CD4-positive, alpha-beta memory T cell (primary cell): Measurements from ENCODE around the gene CTLA4. TPM values are rescaled to one million over a fixed set of nuclear protein-coding genes. Genes with fewer than 3 reads are reported as not detected.

Source experiments
- CTCF ChIA-PET: fragments of 350-600 bp; sonication (Branson Sonifier 250); formaldehyde crosslinking; loops from one replicate; lab custom pipeline; 2021; ENCODE audit warnings: inconsistent platforms; ENCODE audit not compliant: partially characterized antibody; lab: Charles Lee
- POLR2A ChIA-PET: fragments of 350-600 bp; sonication (Branson Sonifier 250); formaldehyde crosslinking; loops from one replicate; lab custom pipeline; 2021; ENCODE audit not compliant: partially characterized antibody; lab: Charles Lee
- DNase-seq, 5 donors: peaks; one replicate each; pipeline versions ENCODE4 v3.0.0 to v3.0.0-alpha.2; 2020 to 2022; ENCODE audit warnings: mixed read lengths in 1 of 5
- H3K27ac ChIP-seq: one replicate; pipeline ENCODE4 v1.7.0; 2013; ENCODE audit warnings: low read depth, low read length
- H3K27me3 ChIP-seq: 2 replicates; pipeline ENCODE4 v1.7.0; 2013; ENCODE audit warnings: mild to moderate bottlenecking, low read length, moderate library complexity; ENCODE audit not compliant: insufficient read depth
- H3K36me3 ChIP-seq: 2 replicates; pipeline ENCODE4 v1.7.0; 2013; ENCODE audit warnings: mild to moderate bottlenecking, low read length, moderate library complexity; ENCODE audit not compliant: insufficient read depth
- H3K4me1 ChIP-seq: 2 replicates; pipeline ENCODE4 v1.7.0; 2013; ENCODE audit warnings: mild to moderate bottlenecking, low read length, moderate library complexity; ENCODE audit not compliant: insufficient read depth
- H3K4me3 ChIP-seq, 2 donors: one replicate each; pipeline ENCODE4 v1.7.0; 2013; ENCODE audit warnings: low read length in 2 of 2, mild to moderate bottlenecking in 1 of 2
- H3K9me3 ChIP-seq, 2 donors: one replicate each; pipeline ENCODE4 v1.7.0; 2013; ENCODE audit warnings: low read length in 2 of 2, control low read depth in 1 of 2; ENCODE audit not compliant: control insufficient read depth in 1 of 2
- H3K27ac Mint-ChIP-seq, 7 donors: one replicate each; pipeline ENCODE4 v1.8.0; 2020 to 2021; ENCODE audit warnings: mixed read lengths in 7 of 7, mild to moderate bottlenecking in 6 of 7, inconsistent platforms in 3 of 7, moderate library complexity in 3 of 7
- H3K27me3 Mint-ChIP-seq, 2 donors: one replicate each; pipeline ENCODE4 v1.8.0; 2020 to 2021; ENCODE audit warnings: mixed read lengths in 2 of 2
- H3K36me3 Mint-ChIP-seq, 2 donors: one replicate each; pipeline ENCODE4 v1.8.0; 2020 to 2021; ENCODE audit warnings: mixed read lengths in 2 of 2, inconsistent platforms in 1 of 2, mild to moderate bottlenecking in 1 of 2
- H3K4me1 Mint-ChIP-seq, 4 donors: one replicate each; pipeline ENCODE4 v1.8.0; 2020 to 2021; ENCODE audit warnings: mixed read lengths in 4 of 4, mild to moderate bottlenecking in 1 of 4
- H3K4me3 Mint-ChIP-seq, 8 donors: one replicate each; pipeline ENCODE4 v1.8.0; 2020 to 2021; ENCODE audit warnings: mixed read lengths in 8 of 8, mild to moderate bottlenecking in 7 of 8, moderate library complexity in 6 of 8, inconsistent platforms in 3 of 8
- H3K9me3 Mint-ChIP-seq, 8 donors: one replicate each; pipeline ENCODE4 v1.8.0; 2020 to 2021; ENCODE audit warnings: mixed read lengths in 8 of 8, mild to moderate bottlenecking in 5 of 8, inconsistent platforms in 3 of 8, moderate library complexity in 1 of 8
- intact Hi-C: fragments of 100-400 bp; cut with micrococcal nuclease; formaldehyde crosslinking; loops from one replicate; pipeline ENCODE4 v1.15.1; 2023
- polyA plus RNA-seq, 2 donors: library from polyadenylated mRNA; unstranded; fragments of 300-500 nt; fragmentation: Illumina TruSeq; gene quantifications; one replicate each; pipeline ENCODE4 v1.2.3, GENCODE V29; 2021
- total RNA-seq, 2 experiments: library from RNA; stranded (reverse); gene quantifications; one replicate each; pipeline ENCODE4 v1.2.3, GENCODE V29; 2021

The CTLA4 gene
- total and polyA plus RNA-seq, 4 experiments from 2014 or later = 7.6 to 20.4 (median 13.7) TPM

GRCh38 chr2:203861607-203862006 is 6.0 kb upstream of the CTLA4 start:
- no peak overlapping the region for H3K4me3 ChIP-seq
- no peaks in the 10 kb centered on the region for H3K36me3 ChIP-seq
- ChIA-PET CTCF (interaction anchor here (1.0 to 5.0 kb wide), 7 partner anchors 10 to 53 kb away, joined by 3 to 48 read pairs (median 5); no protein-coding TSS in a partner anchor), POLR2A (interaction anchor here (0.9 to 5.0 kb wide), 8 partner anchors 10 to 142 kb away, joined by 3 to 90 read pairs (median 4); partner anchors contain the start of gene CTLA4)
- peaks cover 0 to 7% (median 5%) of the 10 kb centered on the region in 8 donors for H3K9me3 Mint-ChIP-seq
- H3K9me3 ChIP-seq = no peaks in the 10 kb centered on the region
- no peaks in the 10 kb centered on the region for H3K27me3 Mint-ChIP-seq
- peaks cover 41 to 57% (median 48%) of the 10 kb centered on the region in 4 donors for H3K4me1 Mint-ChIP-seq
- intact Hi-C loops = no loop called here
- H3K27ac Mint-ChIP-seq = peak overlapping the region in 4 of 7 donors; percentile 20 to 80 (median 65)
- H3K27me3 ChIP-seq = no peaks in the 10 kb centered on the region
- H3K4me3 Mint-ChIP-seq = peak overlapping the region in 3 of 8 donors; percentile 41 to 66 (median 41)
- peaks cover 0 to 5% of the 10 kb centered on the region in 2 donors for H3K36me3 Mint-ChIP-seq
- DNase-seq = no peak
- H3K4me1 ChIP-seq = peaks cover 56% of the 10 kb centered on the region
- H3K27ac ChIP-seq = no peak overlapping the region

DNA sequence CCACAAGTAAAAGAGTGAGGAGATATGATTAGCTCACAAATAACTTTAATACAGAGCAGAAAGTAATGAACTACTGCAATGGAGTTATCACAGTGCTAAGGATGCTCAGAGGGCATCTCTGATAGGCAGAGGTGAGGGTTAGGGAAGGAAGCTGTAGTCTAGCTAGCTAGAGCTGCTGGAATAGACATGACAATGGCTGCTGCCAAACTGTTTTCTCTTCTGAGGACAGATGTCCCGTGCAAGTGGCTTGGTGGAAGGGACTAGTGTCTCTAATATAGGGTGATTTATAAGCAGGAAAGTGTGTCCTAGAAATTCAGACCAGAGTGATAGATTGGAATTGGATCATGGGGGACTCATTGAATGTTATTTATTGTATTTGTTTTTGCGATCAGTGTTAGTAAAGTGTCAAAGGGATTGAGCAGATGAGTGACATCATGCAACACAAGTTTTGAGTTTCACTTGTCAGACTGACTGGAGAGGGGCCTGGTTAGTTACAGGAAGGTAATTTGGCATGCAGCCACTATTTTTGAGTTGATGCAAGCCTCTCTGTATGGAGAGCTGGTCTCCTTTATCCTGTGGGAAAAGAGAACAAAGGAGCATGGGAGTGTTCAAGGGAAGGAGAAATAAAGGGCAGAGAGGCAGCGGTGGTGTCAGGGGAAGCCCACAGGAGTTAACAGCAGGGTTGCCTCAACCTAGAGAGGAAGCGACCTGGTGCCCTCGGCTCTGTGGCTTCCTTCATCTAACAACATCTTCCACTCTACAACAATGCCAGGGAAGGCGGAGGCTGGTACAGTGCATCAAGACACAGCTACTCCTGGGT is 1.9 kb downstream of the CTLA4 start:
- Histone ChIP-seq H3K36me3 (peaks cover 13% of the 10 kb centered on the region), H3K4me3 (peak overlapping the region; percentile 13 to 54), H3K27me3 (no peaks in the 10 kb centered on the region), H3K9me3 (no peaks in the 10 kb centered on the region), H3K4me1 (peaks cover 79% of the 10 kb centered on the region), H3K27ac (peak overlapping the region; percentile 59)
- Mint-ChIP-seq H3K27ac (peak overlapping the region; percentile 89 to 98 (median 96)), H3K9me3 (peaks cover 0 to 2% (median under 1%) of the 10 kb centered on the region in 8 donors), H3K4me3 (peak overlapping the region; percentile 85 to 95 (median 90)), H3K4me1 (peaks cover 59 to 84% (median 70%) of the 10 kb centered on the region in 4 donors), H3K36me3 (peaks cover 29 to 42% of the 10 kb centered on the region in 2 donors), H3K27me3 (no peaks in the 10 kb centered on the region)
- ChIA-PET POLR2A (interaction anchor here (0.7 to 13.8 kb wide), 19 partner anchors 8 to 385 kb away, joined by 3 to 213 read pairs (median 5); partner anchors contain the start of genes CD28 and ICOS), CTCF (interaction anchor here (0.6 to 7.2 kb wide), 14 partner anchors 9 to 127 kb away, joined by 3 to 58 read pairs (median 4); no protein-coding TSS in a partner anchor)
- peak; percentile 66 to 80 (median 70) for DNase-seq
- intact Hi-C loops = loop anchor here (2.0 to 5.0 kb wide), 3 partner anchors 15 to 162 kb away; partner anchors contain the start of gene CD28

GRCh38 chr2:203870481-203870880 is 2.9 kb downstream of the CTLA4 start:
- ChIA-PET CTCF (interaction anchor here (0.9 to 7.2 kb wide), 8 partner anchors 9 to 73 kb away, joined by 3 to 58 read pairs (median 13); no protein-coding TSS in a partner anchor), POLR2A (interaction anchor here (0.8 to 13.8 kb wide), 15 partner anchors 9 to 163 kb away, joined by 3 to 213 read pairs (median 6); partner anchors contain the start of genes CD28 and ICOS)
- Histone ChIP-seq H3K27ac (peak overlapping the region; percentile 59), H3K27me3 (no peaks in the 10 kb centered on the region), H3K4me3 (peak overlapping the region; percentile 13 to 54), H3K9me3 (no peaks in the 10 kb centered on the region), H3K36me3 (peaks cover 13% of the 10 kb centered on the region), H3K4me1 (peaks cover 88% of the 10 kb centered on the region)
- Mint-ChIP-seq H3K4me1 (peaks cover 62 to 88% (median 77%) of the 10 kb centered on the region in 4 donors), H3K27me3 (no peaks in the 10 kb centered on the region), H3K9me3 (peaks cover 0 to 2% (median 0%) of the 10 kb centered on the region in 8 donors), H3K4me3 (peak overlapping the region; percentile 85 to 95 (median 90)), H3K36me3 (peaks cover 33 to 46% of the 10 kb centered on the region in 2 donors), H3K27ac (peak overlapping the region; percentile 89 to 98 (median 96))
- intact Hi-C loops = no loop called here
- DNase-seq = no peak

- H3K36me3 ChIP-seq = peaks cover 13% of the 10 kb centered on the region
Observed at GRCh38 chr2:203870941-203871340, 3.4 kb downstream of the CTLA4 start.

DNA sequence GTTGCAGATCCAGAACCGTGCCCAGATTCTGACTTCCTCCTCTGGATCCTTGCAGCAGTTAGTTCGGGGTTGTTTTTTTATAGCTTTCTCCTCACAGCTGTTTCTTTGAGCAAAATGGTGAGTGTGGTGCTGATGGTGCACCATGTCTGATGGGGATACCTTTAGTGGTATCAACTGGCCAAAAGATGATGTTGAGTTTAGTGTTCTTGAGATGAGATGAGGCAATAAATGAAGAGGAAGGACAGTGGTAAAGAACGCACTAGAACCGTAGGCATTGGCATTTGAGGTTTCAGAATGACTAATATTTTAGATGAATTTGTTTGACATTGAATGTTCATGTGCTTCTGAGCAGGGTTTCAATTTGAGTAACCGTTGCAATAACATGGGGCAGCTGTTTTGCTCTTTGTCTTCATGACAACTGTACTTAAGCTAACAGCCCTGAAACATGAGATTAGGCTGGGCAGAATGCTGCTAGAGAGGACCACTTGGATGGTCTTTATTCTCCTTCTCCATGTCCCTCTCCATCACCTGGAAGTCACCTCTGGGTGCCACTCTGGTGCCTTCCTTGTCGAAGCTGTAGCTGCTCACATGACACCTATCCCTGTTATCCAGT is 3.9 kb downstream of the CTLA4 start:
- intact Hi-C loops = no loop called here
- H3K4me1 Mint-ChIP-seq = peaks cover 58 to 87% (median 74%) of the 10 kb centered on the region in 4 donors
- DNase-seq = no peak
- POLR2A ChIA-PET = interaction anchor here (0.8 to 13.8 kb wide), 11 partner anchors 9 to 164 kb away, joined by 3 to 213 read pairs (median 3); no protein-coding TSS in a partner anchor
- Histone ChIP-seq H3K27me3 (no peaks in the 10 kb centered on the region), H3K27ac (peak overlapping the region; percentile 59), H3K9me3 (no peaks in the 10 kb centered on the region), H3K4me3 (peak overlapping the region; percentile 17 to 54), H3K36me3 (peaks cover 13% of the 10 kb centered on the region), H3K4me1 (peaks cover 84% of the 10 kb centered on the region)
- H3K27me3 Mint-ChIP-seq = no peaks in the 10 kb centered on the region
- peak overlapping the region; percentile 85 to 95 (median 90) for H3K4me3 Mint-ChIP-seq
- peak overlapping the region; percentile 41 to 89 (median 81) for H3K27ac Mint-ChIP-seq
- peaks cover 0 to 2% (median 0%) of the 10 kb centered on the region in 8 donors for H3K9me3 Mint-ChIP-seq
- peaks cover 32 to 46% of the 10 kb centered on the region in 2 donors for H3K36me3 Mint-ChIP-seq
- CTCF ChIA-PET = interaction anchor here (1.1 to 7.2 kb wide), 7 partner anchors 8 to 38 kb away, joined by 3 to 58 read pairs (median 4); no protein-coding TSS in a partner anchor

More at GRCh38 chr2:203870941-203871340, 3.4 kb downstream of the CTLA4 start:
- DNase-seq = no peak
- ChIA-PET POLR2A (interaction anchor here (0.8 to 13.8 kb wide), 12 partner anchors 9 to 164 kb away, joined by 3 to 213 read pairs (median 4); no protein-coding TSS in a partner anchor), CTCF (interaction anchor here (1.1 to 7.2 kb wide), 6 partner anchors 8 to 55 kb away, joined by 3 to 58 read pairs (median 26); no protein-coding TSS in a partner anchor)
- Histone ChIP-seq H3K4me1 (peaks cover 87% of the 10 kb centered on the region), H3K27me3 (no peaks in the 10 kb centered on the region), H3K4me3 (peak overlapping the region; percentile 13 to 54), H3K9me3 (no peaks in the 10 kb centered on the region), H3K27ac (peak overlapping the region; percentile 59)
- Mint-ChIP-seq H3K27me3 (no peaks in the 10 kb centered on the region), H3K36me3 (peaks cover 33 to 46% of the 10 kb centered on the region in 2 donors), H3K4me3 (peak overlapping the region; percentile 85 to 95 (median 90)), H3K9me3 (peaks cover 0 to 2% (median 0%) of the 10 kb centered on the region in 8 donors), H3K4me1 (peaks cover 60 to 86% (median 77%) of the 10 kb centered on the region in 4 donors), H3K27ac (peak overlapping the region; percentile 41 to 96 (median 88))
- intact Hi-C loops = no loop called here

GRCh38 chr2:203873461-203873860 is 5.9 kb downstream of the CTLA4 start:
- intact Hi-C loops = no loop called here
- peaks cover 13% of the 10 kb centered on the region for H3K36me3 ChIP-seq
- H3K27me3 Mint-ChIP-seq = no peaks in the 10 kb centered on the region
- H3K9me3 Mint-ChIP-seq = peaks cover 0 to 2% (median 0%) of the 10 kb centered on the region in 8 donors
- POLR2A ChIA-PET = interaction anchor here (0.7 to 13.8 kb wide), 7 partner anchors 12 to 144 kb away, joined by 3 to 213 read pairs (median 8); no protein-coding TSS in a partner anchor
- no peaks in the 10 kb centered on the region for H3K27me3 ChIP-seq
- peaks cover 32 to 39% of the 10 kb centered on the region in 2 donors for H3K36me3 Mint-ChIP-seq
- peaks cover 81% of the 10 kb centered on the region for H3K4me1 ChIP-seq
- no peak overlapping the region for H3K4me3 ChIP-seq
- peak overlapping the region in 3 of 7 donors; percentile 4 to 52 (median 27) for H3K27ac Mint-ChIP-seq
- CTCF ChIA-PET = interaction anchor here (1.3 to 7.2 kb wide), 5 partner anchors 13 to 38 kb away, joined by 3 to 58 read pairs (median 12); no protein-coding TSS in a partner anchor
- H3K9me3 ChIP-seq = no peaks in the 10 kb centered on the region
- peak overlapping the region in 1 of 8 donors; percentile 31 for H3K4me3 Mint-ChIP-seq
- H3K4me1 Mint-ChIP-seq = peaks cover 47 to 81% (median 70%) of the 10 kb centered on the region in 4 donors
- no peak overlapping the region for H3K27ac ChIP-seq
- no peak for DNase-seq
